IMR-90 (cell line): ENCODE results near the gene DAAM1. TPM values are rescaled to one million over a fixed set of nuclear protein-coding genes. Genes with fewer than 3 reads are reported as not detected.

Experiments
- ATAC-seq: fragments of 200-7000 bp; cut with Tn5 transposase; 2 replicates; pipeline ENCODE4 v1.9.1; 2020; ENCODE audit warnings: low read depth, mild to moderate bottlenecking, moderate library complexity
- BruUV-seq: library from RNA; stranded (reverse); fragments of 400-500 nt; replicated peaks from 2 replicates; lab custom pipeline; 2021; lab: Mats Ljungman, UMichigan
- CTCF ChIA-PET: fragments of 300-600 bp; formaldehyde crosslinking; extraction: SDS; loops from one replicate; lab custom pipeline; 2021; ENCODE audit warnings: antibody characterized with exemption; lab: Yijun Ruan, JAX
- POLR2A ChIA-PET: fragments of 300-600 bp; sonication (Branson Sonifier 250); formaldehyde crosslinking; loops from one replicate; lab custom pipeline; 2022; ENCODE audit warnings: antibody characterized with exemption; ENCODE audit not compliant: unreplicated experiment; lab: Charles Lee
- DNase-seq: peaks from one replicate; pipeline ENCODE4 v3.0.0; 2013
- H2AFZ ChIP-seq: replicated peaks from 2 replicates; pipeline ENCODE3; 2013; ENCODE audit warnings: low read length, mild to moderate bottlenecking; ENCODE audit not compliant: poor library complexity
- H2AK5ac ChIP-seq: 2 replicates; pipeline ENCODE4 v1.6.1; 2013; ENCODE audit warnings: low read depth, low read length, inconsistent platforms
- H2AK9ac ChIP-seq: replicated peaks from 2 replicates; pipeline ENCODE3; 2013; ENCODE audit warnings: mild to moderate bottlenecking, low read depth, low read length, moderate library complexity; ENCODE audit not compliant: poor library complexity
- H2BK120ac ChIP-seq: 2 replicates; pipeline ENCODE4 v1.6.1; 2013; ENCODE audit warnings: low read depth, low read length, inconsistent platforms
- H2BK15ac ChIP-seq: 3 replicates; pipeline ENCODE4 v1.6.1; 2013; ENCODE audit warnings: low read depth, low read length, inconsistent platforms
- H2BK20ac ChIP-seq: 2 replicates; pipeline ENCODE4 v1.6.1; 2013; ENCODE audit warnings: low read depth, mild to moderate bottlenecking, inconsistent platforms, low read length, moderate library complexity
- H2BK5ac ChIP-seq: 2 replicates; pipeline ENCODE4 v1.6.1; 2013; ENCODE audit warnings: mild to moderate bottlenecking, low read depth, low read length, inconsistent platforms; ENCODE audit not compliant: poor library complexity, severe bottlenecking
- H3K14ac ChIP-seq: replicated peaks from 2 replicates; pipeline ENCODE4 v1.6.1; 2013; ENCODE audit warnings: low read depth, low read length, inconsistent platforms
- H3K18ac ChIP-seq: 2 replicates; pipeline ENCODE4 v1.6.1; 2013; ENCODE audit warnings: low read depth, low read length, control low read depth
- H3K23ac ChIP-seq: 2 replicates; pipeline ENCODE4 v1.6.1; 2013; ENCODE audit warnings: low read depth, low read length, inconsistent platforms
- H3K27ac ChIP-seq: 2 replicates; pipeline ENCODE4 v1.5.1; 2013; ENCODE audit warnings: mild to moderate bottlenecking, control low read depth, low read length; ENCODE audit not compliant: insufficient read depth
- H3K27me3 ChIP-seq: 2 replicates; pipeline ENCODE4 v1.6.1; 2013; ENCODE audit warnings: low read length; ENCODE audit not compliant: control insufficient read depth, insufficient read depth
- H3K36me3 ChIP-seq: 2 replicates; pipeline ENCODE4 v1.6.1; 2013; ENCODE audit warnings: low read length, mixed read lengths; ENCODE audit not compliant: control insufficient read depth, insufficient read depth
- H3K4ac ChIP-seq: 2 replicates; pipeline ENCODE4 v1.6.1; 2013; ENCODE audit warnings: low read depth, low read length, inconsistent platforms
- H3K4me1 ChIP-seq: 2 replicates; pipeline ENCODE4 v1.6.1; 2013; ENCODE audit warnings: low read length, mixed read lengths; ENCODE audit not compliant: control insufficient read depth, insufficient read depth
- H3K4me2 ChIP-seq: 2 replicates; pipeline ENCODE4 v1.6.1; 2013; ENCODE audit warnings: low read depth, mild to moderate bottlenecking, control low read depth, low read length, moderate library complexity
- H3K4me3 ChIP-seq: 2 replicates; pipeline ENCODE4 v1.5.1; 2013; ENCODE audit warnings: low read depth, mild to moderate bottlenecking, control low read depth, low read length, moderate library complexity; ENCODE audit not compliant: insufficient read depth
- H3K56ac ChIP-seq: 2 replicates; pipeline ENCODE4 v1.6.1; 2013; ENCODE audit warnings: low read length, inconsistent platforms; ENCODE audit not compliant: insufficient read depth; ENCODE audit errors: extremely low read depth
- H3K79me1 ChIP-seq, 2 experiments: 2 replicates each; pipeline ENCODE4 v1.6.1; 2013; ENCODE audit warnings: low read length in 2 of 2, inconsistent platforms in 1 of 2, low read depth in 1 of 2
- H3K9ac ChIP-seq: 2 replicates; pipeline ENCODE4 v1.6.1; 2013; ENCODE audit warnings: low read depth, low read length, control low read depth
- H3K9me1 ChIP-seq: 2 replicates; pipeline ENCODE4 v1.6.1; 2013; ENCODE audit warnings: low read length, inconsistent platforms; ENCODE audit not compliant: insufficient read depth
- H3K9me3 ChIP-seq: 2 replicates; pipeline ENCODE4 v1.6.1; 2013; ENCODE audit warnings: low read length; ENCODE audit not compliant: control insufficient read depth, insufficient read depth
- H4K20me1 ChIP-seq: 2 replicates; pipeline ENCODE4 v1.6.1; 2013; ENCODE audit warnings: low read length, inconsistent platforms; ENCODE audit not compliant: insufficient read depth
- H4K5ac ChIP-seq: 2 replicates; pipeline ENCODE4 v1.6.1; 2013; ENCODE audit warnings: mild to moderate bottlenecking, low read depth, low read length, control low read depth
- H4K8ac ChIP-seq, 2 experiments: 2 replicates each; pipeline ENCODE4 v1.6.1; 2013; ENCODE audit warnings: low read depth in 2 of 2, low read length in 2 of 2, control low read depth in 1 of 2, inconsistent platforms in 1 of 2
- H4K91ac ChIP-seq: 2 replicates; pipeline ENCODE4 v1.6.1; 2013; ENCODE audit warnings: low read depth, low read length, inconsistent platforms; ENCODE audit not compliant: insufficient read depth
- BHLHE40 ChIP-seq: fragments of 150-350 bp; IDR thresholded peaks from 2 replicates; pipeline ENCODE4 v1.6.1; 2016; ENCODE audit warnings: mild to moderate bottlenecking, low read depth, low read length
- CEBPB ChIP-seq: IDR thresholded peaks from 2 replicates; pipeline ENCODE4 v1.6.1; 2012; ENCODE audit warnings: low read depth, low read length, improper control_type of control experiment
- CHD1 ChIP-seq: IDR thresholded peaks from 2 replicates; pipeline ENCODE4 v1.6.1; 2012; ENCODE audit warnings: low read depth, low read length, improper control_type of control experiment
- FOS ChIP-seq: fragments of 150-350 bp; IDR thresholded peaks from 2 replicates; pipeline ENCODE4 v1.6.1; 2016; ENCODE audit warnings: low read depth, low read length
- MAFK ChIP-seq: IDR thresholded peaks from 2 replicates; pipeline ENCODE4 v1.6.1; 2012; ENCODE audit warnings: low read depth, low read length, improper control_type of control experiment
- MAZ ChIP-seq: IDR thresholded peaks from 2 replicates; pipeline ENCODE4 v1.6.1; 2012; ENCODE audit warnings: low read depth, mild to moderate bottlenecking, low read length, improper control_type of control experiment, moderate library complexity, borderline replicate concordance
- MXI1 ChIP-seq: IDR thresholded peaks from 2 replicates; pipeline ENCODE4 v1.6.1; 2012; ENCODE audit warnings: low read depth, mild to moderate bottlenecking, low read length, moderate library complexity, borderline replicate concordance
- NFE2L2 ChIP-seq: fragments of 150-350 bp; IDR thresholded peaks from 2 replicates; pipeline ENCODE4 v1.6.1; 2016; ENCODE audit warnings: low read depth, mild to moderate bottlenecking, low read length
- POLR2A ChIP-seq: IDR thresholded peaks from 2 replicates; pipeline ENCODE4 v1.6.1; 2012; ENCODE audit warnings: mild to moderate bottlenecking, low read depth, low read length
- RAD21 ChIP-seq: IDR thresholded peaks from 2 replicates; pipeline ENCODE4 v1.6.1; 2012; ENCODE audit warnings: low read length, improper control_type of control experiment
- RCOR1 ChIP-seq: IDR thresholded peaks from 2 replicates; pipeline ENCODE4 v1.6.1; 2012; ENCODE audit warnings: mild to moderate bottlenecking, low read length, improper control_type of control experiment; ENCODE audit not compliant: insufficient replicate concordance
- RFX5 ChIP-seq: IDR thresholded peaks from 2 replicates; pipeline ENCODE4 v1.8.0; 2012; ENCODE audit warnings: low read depth, mild to moderate bottlenecking, low read length, moderate library complexity
- SMC3 ChIP-seq: fragments of 150-350 bp; IDR thresholded peaks from 2 replicates; pipeline ENCODE4 v1.6.1; 2016; ENCODE audit warnings: low read depth, mild to moderate bottlenecking, antibody characterized with exemption, low read length, moderate library complexity
- WGBS, 2 experiments: methylation state at CpG; one replicate each; pipeline versions ENCODE4 v1.1.5 to v1.1.7; 2013; ENCODE audit warnings: missing lambda C conversion rate in 2 of 2; ENCODE audit not compliant: insufficient read length in 1 of 2; ENCODE audit errors: extremely low coverage in 2 of 2; 5-methylcytosine and 5-hydroxymethylcytosine counted together
- dilution Hi-C: fragments of 300-500 bp; cut with HindIII; formaldehyde crosslinking; loops from one replicate; pipeline ENCODE4 v1.14.3; 2018; ENCODE audit warnings: low sequenced_read_pairs; ENCODE audit not compliant: unreplicated experiment
- in situ Hi-C: fragments of 300-500 bp; cut with MboI; formaldehyde crosslinking; loops from 3 replicates; pipeline ENCODE4 v1.14.3; 2019; ENCODE audit warnings: low sequenced_read_pairs, inconsistent platforms, mixed read lengths
- intact Hi-C: fragments of 100-400 bp; cut with micrococcal nuclease; formaldehyde crosslinking; loops from 2 replicates; pipeline ENCODE4 v1.10.0; 2022
- polyA plus RNA-seq, 3 experiments: library from polyadenylated mRNA; depleted of rRNA; stranded (reverse); fragments of >200 nt; gene quantifications; 2 replicates each; pipeline ENCODE4 v1.2.3, GENCODE V29; 2012; ENCODE audit warnings: low replicate concordance in 1 of 3
- total RNA-seq: library from RNA; depleted of rRNA; stranded (reverse); fragments of >200 nt; gene quantifications from 2 replicates; pipeline ENCODE4 v1.2.3, GENCODE V29; 2012
- TF ChIP-seq, protein P1 (sequence below): conservative IDR thresholded peaks from 2 replicates; pipeline ENCODE4 v1.5.1; 2012; ENCODE audit warnings: mild to moderate bottlenecking, low read depth, low read length, improper control_type of control experiment
- TF ChIP-seq, protein P2 (sequence below): fragments of 150-350 bp; IDR thresholded peaks from 2 replicates; pipeline ENCODE4 v1.6.1; 2017; ENCODE audit warnings: mild to moderate bottlenecking, antibody characterized with exemption, low read length, low read depth
- TF ChIP-seq, protein P3 (sequence below): fragments of 150-350 bp; IDR thresholded peaks from 2 replicates; pipeline ENCODE4 v1.6.1; 2016; ENCODE audit warnings: low read depth, mild to moderate bottlenecking, low read length, moderate library complexity, borderline replicate concordance

Gene DAAM1
- total and polyA plus RNA-seq, 2 of the 4 experiments (the other 2 are of a cell fraction), result 4.8 to 5.4 TPM

DNA sequence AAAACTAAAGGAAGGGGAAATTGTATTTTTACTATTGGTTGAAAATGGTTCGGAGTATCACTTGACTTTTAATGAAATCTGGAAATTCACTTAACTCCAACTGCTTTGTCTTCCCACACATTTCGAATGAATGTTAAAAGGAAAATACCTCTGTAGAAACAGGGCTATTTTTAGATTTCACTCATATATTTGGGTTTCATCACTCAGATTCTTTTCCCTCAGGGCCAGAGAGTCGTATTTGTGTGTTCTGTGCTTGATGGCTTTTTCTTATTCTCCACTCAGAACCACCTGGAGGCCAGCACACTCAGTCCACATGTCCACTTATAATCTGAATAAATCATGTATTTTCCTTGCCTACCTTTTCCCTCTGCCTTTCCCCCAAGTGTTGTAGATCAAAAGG, 40.0 kb downstream of the DAAM1 start:
- Histone ChIP-seq H4K20me1 (no peaks in the 10 kb centered on the region), H3K4me1 (peaks cover 5% of the 10 kb centered on the region; the same call in 1 of the 2 replicates), H3K79me1 (peaks cover 7 to 23% of the 10 kb centered on the region in 2 experiments; a peak in 2 of 4 replicates), H3K9me3 (no peaks in the 10 kb centered on the region), H3K23ac (no peak overlapping the region), H3K36me3 (no peaks in the 10 kb centered on the region), H2BK20ac (no peak overlapping the region), H4K5ac (no peak overlapping the region), H4K8ac (no peak overlapping the region), H3K56ac (no peak overlapping the region), H2BK5ac (no peak overlapping the region), H3K4me3 (no peak overlapping the region), H3K4ac (no peak overlapping the region), H3K27me3 (no peaks in the 10 kb centered on the region), H3K27ac (no peak overlapping the region), H3K18ac (no peak overlapping the region), H3K4me2 (peak overlapping the region; percentile 30; the same call in 1 of the 2 replicates), H3K9ac (no peak overlapping the region), H2BK15ac (no peak overlapping the region), H3K9me1 (0 out of 2 replicates have a peak, but pooled peaks cover 2% of the 10 kb centered on the region), H2AK9ac (no peak overlapping the region), H3K14ac (no peak overlapping the region), H4K91ac (no peak overlapping the region), H2BK120ac (no peak overlapping the region), H2AK5ac (no peak overlapping the region), H2AFZ (no peak overlapping the region)
- no TSS peak for BruUV-seq
- dilution Hi-C loops, result no loop called here
- intact Hi-C loops, result no loop called here
- ATAC-seq (no peak), DNase-seq (peak; percentile 58)
- POLR2A ChIA-PET, result no interaction called here
- in situ Hi-C loops, result no loop called here
- no CpG with 5 or more reads among the region's 3 CpGs for WGBS, 2 experiments
- TF ChIP-seq RAD21, result no peak
- TF ChIP-seq, protein P1, sequence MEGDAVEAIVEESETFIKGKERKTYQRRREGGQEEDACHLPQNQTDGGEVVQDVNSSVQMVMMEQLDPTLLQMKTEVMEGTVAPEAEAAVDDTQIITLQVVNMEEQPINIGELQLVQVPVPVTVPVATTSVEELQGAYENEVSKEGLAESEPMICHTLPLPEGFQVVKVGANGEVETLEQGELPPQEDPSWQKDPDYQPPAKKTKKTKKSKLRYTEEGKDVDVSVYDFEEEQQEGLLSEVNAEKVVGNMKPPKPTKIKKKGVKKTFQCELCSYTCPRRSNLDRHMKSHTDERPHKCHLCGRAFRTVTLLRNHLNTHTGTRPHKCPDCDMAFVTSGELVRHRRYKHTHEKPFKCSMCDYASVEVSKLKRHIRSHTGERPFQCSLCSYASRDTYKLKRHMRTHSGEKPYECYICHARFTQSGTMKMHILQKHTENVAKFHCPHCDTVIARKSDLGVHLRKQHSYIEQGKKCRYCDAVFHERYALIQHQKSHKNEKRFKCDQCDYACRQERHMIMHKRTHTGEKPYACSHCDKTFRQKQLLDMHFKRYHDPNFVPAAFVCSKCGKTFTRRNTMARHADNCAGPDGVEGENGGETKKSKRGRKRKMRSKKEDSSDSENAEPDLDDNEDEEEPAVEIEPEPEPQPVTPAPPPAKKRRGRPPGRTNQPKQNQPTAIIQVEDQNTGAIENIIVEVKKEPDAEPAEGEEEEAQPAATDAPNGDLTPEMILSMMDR, result no peak
- no peak for TF ChIP-seq MAZ
- TF ChIP-seq MXI1, result no peak
- TF ChIP-seq, protein P2, sequence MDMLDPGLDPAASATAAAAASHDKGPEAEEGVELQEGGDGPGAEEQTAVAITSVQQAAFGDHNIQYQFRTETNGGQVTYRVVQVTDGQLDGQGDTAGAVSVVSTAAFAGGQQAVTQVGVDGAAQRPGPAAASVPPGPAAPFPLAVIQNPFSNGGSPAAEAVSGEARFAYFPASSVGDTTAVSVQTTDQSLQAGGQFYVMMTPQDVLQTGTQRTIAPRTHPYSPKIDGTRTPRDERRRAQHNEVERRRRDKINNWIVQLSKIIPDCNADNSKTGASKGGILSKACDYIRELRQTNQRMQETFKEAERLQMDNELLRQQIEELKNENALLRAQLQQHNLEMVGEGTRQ, result no peak
- TF ChIP-seq FOS, result no peak
- TF ChIP-seq MAFK, result no peak
- no peak for TF ChIP-seq CHD1
- TF ChIP-seq RFX5, result no peak
- TF ChIP-seq NFE2L2, result no peak
- no peak for TF ChIP-seq POLR2A
- TF ChIP-seq RCOR1, result no peak
- TF ChIP-seq SMC3, result no peak
- no peak for TF ChIP-seq BHLHE40
- TF ChIP-seq CEBPB, result no peak
- TF ChIP-seq, protein P3, sequence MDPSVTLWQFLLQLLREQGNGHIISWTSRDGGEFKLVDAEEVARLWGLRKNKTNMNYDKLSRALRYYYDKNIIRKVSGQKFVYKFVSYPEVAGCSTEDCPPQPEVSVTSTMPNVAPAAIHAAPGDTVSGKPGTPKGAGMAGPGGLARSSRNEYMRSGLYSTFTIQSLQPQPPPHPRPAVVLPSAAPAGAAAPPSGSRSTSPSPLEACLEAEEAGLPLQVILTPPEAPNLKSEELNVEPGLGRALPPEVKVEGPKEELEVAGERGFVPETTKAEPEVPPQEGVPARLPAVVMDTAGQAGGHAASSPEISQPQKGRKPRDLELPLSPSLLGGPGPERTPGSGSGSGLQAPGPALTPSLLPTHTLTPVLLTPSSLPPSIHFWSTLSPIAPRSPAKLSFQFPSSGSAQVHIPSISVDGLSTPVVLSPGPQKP, result no peak
- CTCF ChIA-PET, result no interaction called here
